Activated T-cell treated with anti-CD3 and anti-CD28 coated beads for 4 hours (primary cell): Measurements from ENCODE around the gene CACNG4.

ENCODE experiments used
- DNase-seq: peaks from one replicate; pipeline ENCODE4 v3.0.0-alpha.2; 2020

CACNG4 gene

DNA sequence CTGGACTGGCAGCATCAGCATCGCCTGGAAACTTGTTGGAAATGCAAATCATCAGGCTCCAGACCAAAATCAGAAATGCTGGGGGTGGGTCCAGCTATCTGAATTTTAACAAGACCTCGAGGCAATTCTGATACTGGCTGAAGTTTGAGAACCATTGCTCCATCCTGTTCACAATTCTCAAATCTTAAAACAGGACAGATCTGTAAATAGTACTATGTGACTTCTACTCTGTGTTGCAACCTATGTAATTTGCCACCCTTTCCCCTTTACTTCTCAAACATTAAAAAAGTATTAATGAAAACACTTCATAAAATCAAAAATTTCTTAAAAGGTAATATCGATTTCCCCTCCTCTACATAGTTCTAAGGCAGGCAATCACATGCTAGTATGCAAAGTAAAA, 108.4 kb downstream of the CACNG4 start:
- DNase-seq, result no peak

DNA sequence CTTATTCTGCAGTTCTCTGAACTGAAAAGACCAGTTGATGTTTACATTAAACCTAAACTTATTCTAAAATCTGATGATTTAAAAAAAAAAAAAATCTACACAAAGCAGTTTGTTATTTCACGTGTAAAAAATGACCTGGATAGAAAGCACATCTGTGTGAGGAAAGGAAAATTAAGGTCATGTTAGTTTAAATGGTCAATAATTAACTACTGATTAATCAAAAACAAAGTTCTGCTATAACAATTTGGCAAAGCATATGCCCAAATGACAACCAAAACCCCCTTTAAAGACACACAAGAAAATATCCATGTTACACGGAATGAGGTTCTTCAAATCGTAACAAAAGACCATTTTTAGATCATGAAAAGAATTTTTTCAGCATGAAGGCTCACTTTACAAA, 110.3 kb downstream of the CACNG4 start:
- DNase-seq, result no peak

DNA sequence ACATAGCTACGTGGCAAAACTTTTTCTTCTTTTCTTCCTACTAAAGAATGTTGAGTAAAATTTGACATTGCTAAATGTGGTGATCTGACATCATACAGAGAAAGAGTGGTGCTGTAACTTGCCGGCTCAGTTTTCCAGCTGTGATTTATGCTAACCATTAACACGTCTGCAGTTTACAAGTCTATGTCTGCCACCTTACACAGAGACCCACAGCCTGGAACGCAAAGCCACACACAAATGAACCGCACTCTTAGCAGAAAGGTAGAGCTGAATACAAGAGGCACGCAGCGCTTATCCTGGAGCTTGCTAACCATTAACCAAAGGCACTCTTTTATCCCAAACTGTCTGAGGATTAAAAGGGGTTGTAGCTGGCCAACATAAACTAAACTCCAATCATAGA, 111.8 kb downstream of the CACNG4 start:
- no peak for DNase-seq

DNA sequence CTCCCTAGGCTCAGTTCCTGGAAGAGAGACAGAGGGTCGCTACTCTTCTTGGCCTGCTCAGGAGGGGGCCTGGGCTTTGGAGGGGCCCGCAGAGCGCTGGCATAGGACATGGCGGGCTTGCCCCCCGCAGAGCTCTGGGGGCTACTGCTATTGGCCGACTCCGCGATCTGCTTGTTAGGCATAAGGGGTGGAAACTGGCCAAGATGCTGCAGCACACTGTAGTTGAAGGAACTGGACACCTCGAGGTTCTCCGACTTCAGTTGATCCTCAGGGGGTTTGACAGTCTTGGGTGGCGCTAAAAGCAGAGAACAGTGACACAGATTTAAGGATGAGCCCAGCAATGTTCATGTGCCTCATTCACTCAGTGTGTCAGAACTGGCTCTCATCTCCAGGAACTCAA, 113.8 kb downstream of the CACNG4 start:
- DNase-seq, result no peak

DNA sequence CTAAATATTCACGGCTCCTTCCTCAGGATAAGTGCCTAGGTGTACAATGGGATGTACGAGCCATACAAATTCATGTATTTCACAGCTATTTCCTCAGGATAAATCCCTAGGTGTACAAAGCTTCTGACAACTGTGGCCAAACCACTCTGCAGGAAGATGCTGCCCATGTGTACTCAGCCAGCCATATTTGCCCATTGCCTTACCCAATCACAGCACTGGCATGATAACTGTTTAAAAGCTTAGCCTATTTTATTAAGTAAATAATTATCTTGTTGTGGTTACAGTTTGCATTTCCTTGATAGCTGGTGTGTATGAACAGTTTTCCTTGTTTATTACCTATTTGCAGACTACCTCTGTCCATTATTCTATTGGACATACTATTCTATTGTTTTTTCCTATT, 115.0 kb downstream of the CACNG4 start:
- no peak for DNase-seq

DNA sequence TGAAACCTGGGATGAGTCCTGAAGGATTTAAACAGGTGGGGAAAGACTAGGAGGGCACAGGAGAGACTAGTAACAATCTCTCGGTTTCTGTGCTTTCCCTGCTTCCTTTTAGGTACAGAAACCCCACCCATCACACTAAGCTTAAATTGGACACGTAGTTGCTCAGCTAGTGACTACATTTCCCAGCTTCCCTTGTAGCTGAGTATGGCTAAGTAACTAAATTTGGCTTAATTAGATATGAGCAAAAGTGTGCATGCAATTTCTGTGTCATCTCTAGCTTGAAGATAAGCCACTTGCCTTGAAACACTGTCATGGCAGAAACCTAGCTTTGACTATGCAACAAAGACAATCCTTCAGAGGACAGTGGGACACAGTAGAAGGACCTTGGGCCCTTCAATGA, 116.3 kb downstream of the CACNG4 start:
- no peak for DNase-seq

DNA sequence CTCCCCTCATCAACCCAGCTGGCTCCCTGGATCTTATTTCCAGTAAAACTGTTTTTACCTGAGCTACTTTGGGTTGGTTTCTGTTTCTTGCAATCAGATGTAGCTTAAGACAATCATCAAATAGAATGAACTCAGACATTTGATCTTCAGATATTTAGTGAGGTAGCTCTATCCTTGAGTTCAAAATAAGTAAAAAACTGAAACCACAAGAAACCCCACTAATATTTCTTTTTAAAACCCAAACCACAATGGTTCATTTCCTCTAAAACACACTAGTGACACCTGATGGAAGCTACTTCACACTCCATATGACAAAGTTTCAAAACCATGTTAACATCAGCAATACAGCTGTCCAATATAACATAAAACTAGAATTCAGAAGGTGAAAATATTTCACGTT, 117.6 kb downstream of the CACNG4 start:
- DNase-seq, result no peak
